ENCODE measurements around the gene CLTB. TPM values are rescaled to one million over a fixed set of nuclear protein-coding genes. Genes with fewer than 3 reads are reported as not detected.

The CLTB gene
- total and polyA plus RNA-seq, 10 of the 15 experiments (the other 5 are each of a cell fraction or from before 2014, with no cell fraction given), result 1.6 to 52.8 (median 36.9) TPM

DNA sequence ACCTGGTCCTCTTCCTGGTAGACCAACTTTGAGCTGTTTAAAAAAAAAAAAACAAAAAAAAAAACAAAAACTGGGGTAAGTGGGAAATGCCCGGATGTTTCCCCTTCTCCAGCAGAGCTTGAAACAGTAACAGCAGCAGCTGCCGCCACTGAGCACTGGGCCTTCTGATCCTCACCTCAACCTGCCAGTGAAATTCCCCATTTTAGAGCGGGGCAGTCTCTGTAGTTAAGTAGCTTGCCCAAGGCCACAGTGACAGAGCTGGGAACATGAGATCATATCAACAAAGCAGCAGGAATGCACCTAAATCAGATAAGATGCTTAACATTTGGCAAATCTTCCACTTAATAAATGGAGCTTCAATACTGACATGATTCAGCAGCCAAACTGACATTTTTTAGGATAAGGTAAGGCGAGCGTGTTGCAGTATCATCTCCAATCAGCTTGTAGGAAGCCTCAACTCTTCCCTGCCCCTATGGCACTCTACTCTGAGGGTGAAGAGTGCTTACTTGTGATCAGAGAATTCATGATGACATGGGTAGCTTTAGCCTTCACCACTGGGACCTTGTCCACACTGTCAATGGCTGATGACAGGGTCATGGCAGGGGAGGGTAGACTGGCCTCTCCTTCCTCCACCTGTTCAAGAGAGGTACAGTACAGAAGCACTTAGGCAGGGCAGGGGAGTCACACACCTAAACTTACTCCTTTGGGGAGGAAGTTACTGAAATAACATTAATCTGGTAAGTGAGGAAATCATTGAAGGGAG, 64.0 kb downstream of the CLTB start (continued):
- TF ChIP-seq CBFB (IDR thresholded peaks at IDR 0.05; ENCODE audit: low read depth), result no peak

GRCh38 chr5:176350416-176350815, 65.9 kb downstream of the CLTB start:
- no TSS peak for BruUV-seq (replicated peaks)
- RAD21 ChIA-PET (ENCODE audit: unreplicated experiment), result interaction anchor here (3.9 kb wide), 1 partner anchor 11 kb away, joined by 29 read pairs; the partner anchor contains the start of gene KIAA1191
- Histone ChIP-seq H3K79me2 (ENCODE audit: control insufficient read depth, insufficient read depth, low read length) (peaks cover 3% of the 10 kb centered on the region), H3K4me2 (ENCODE audit: control insufficient read depth, insufficient read depth) (no peak overlapping the region), H2AFZ (ENCODE audit: control insufficient read depth, low read depth, low read length) (no peak overlapping the region), H4K20me1 (ENCODE audit: control insufficient read depth, insufficient read depth) (no peaks in the 10 kb centered on the region; the same call in 1 of the 2 replicates), H3K4me1 (ENCODE audit: control insufficient read depth, insufficient read depth, low read length) (peaks cover 4% of the 10 kb centered on the region), H3K36me3 (ENCODE audit: control insufficient read depth in 2 of 2, insufficient read depth in 2 of 2, low read length in 1 of 2) (peaks cover 17 to 20% of the 10 kb centered on the region in 2 experiments), H3K27ac (ENCODE audit: control insufficient read depth, insufficient read depth) (no peak overlapping the region), H3K27me3 (replicated peaks in 1 of 2; ENCODE audit: control insufficient read depth in 2 of 2, insufficient read depth in 2 of 2, low read length in 1 of 2) (no peaks in the 10 kb centered on the region), H3K9me3 (replicated peaks; ENCODE audit: control insufficient read depth, insufficient read depth, low read length) (no peaks in the 10 kb centered on the region), H3K9ac (ENCODE audit: control insufficient read depth, insufficient read depth, low read length) (no peak overlapping the region), H3K4me3 (no peak overlapping the region)
- ATAC-seq, result no peak
- POLR2A ChIA-PET, result interaction anchor here (0.6 to 4.0 kb wide), 2 partner anchors 11 to 39 kb away, joined by 3 to 41 read pairs; partner anchors contain the start of gene KIAA1191
- intact Hi-C loops (cut with micrococcal nuclease; ENCODE audit: unreplicated experiment) (no loop called here), in situ Hi-C loops (cut with MboI) (no loop called here)
- no peak for DNase-seq (ENCODE audit: low read depth, low spot score)
- 98% methylated on average over 8 of the region's 8 CpGs for WGBS (ENCODE audit: insufficient coverage, insufficient replicate concordance, low lambda C conversion rate, missing lambda C conversion rate)
- CTCF ChIA-PET, result no interaction called here
- SMC1A ChIA-PET (ENCODE audit: uncharacterized antibody, unreplicated experiment), result interaction anchor here (0.7 to 4.3 kb wide), 3 partner anchors 9 to 11 kb away, joined by 3 to 36 read pairs (median 3); partner anchors contain the start of gene KIAA1191
- no peak for FAIRE-seq
- no peak for TF ChIP-seq BCL11A (IDR thresholded peaks at IDR 0.05; ENCODE audit: low read depth, low read length)
- TF ChIP-seq NR2C2 (IDR thresholded peaks at IDR 0.05; ENCODE audit: borderline replicate concordance, control insufficient read depth, insufficient read length, low read depth), result no peak
- TF ChIP-seq ZBTB11 (CRISPR knock-in tag; IDR thresholded peaks at IDR 0.05), result no peak
- no peak for TF ChIP-seq ZBTB33 (IDR thresholded peaks at IDR 0.05)
- TF ChIP-seq, protein P1, sequence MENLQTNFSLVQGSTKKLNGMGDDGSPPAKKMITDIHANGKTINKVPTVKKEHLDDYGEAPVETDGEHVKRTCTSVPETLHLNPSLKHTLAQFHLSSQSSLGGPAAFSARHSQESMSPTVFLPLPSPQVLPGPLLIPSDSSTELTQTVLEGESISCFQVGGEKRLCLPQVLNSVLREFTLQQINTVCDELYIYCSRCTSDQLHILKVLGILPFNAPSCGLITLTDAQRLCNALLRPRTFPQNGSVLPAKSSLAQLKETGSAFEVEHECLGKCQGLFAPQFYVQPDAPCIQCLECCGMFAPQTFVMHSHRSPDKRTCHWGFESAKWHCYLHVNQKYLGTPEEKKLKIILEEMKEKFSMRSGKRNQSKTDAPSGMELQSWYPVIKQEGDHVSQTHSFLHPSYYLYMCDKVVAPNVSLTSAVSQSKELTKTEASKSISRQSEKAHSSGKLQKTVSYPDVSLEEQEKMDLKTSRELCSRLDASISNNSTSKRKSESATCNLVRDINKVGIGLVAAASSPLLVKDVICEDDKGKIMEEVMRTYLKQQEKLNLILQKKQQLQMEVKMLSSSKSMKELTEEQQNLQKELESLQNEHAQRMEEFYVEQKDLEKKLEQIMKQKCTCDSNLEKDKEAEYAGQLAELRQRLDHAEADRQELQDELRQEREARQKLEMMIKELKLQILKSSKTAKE (IDR thresholded peaks at IDR 0.05; ENCODE audit: low read depth, poor library complexity, severe bottlenecking), result no peak
- TF ChIP-seq SREBF1 (IDR thresholded peaks at IDR 0.05; ENCODE audit: low read length), result no peak
- TF ChIP-seq USF2 (IDR thresholded peaks at IDR 0.05; ENCODE audit: borderline replicate concordance, low read depth, low read length), result no peak
- no peak for TF ChIP-seq KDM1A (IDR thresholded peaks at IDR 0.05; ENCODE audit: borderline replicate concordance)
- no peak for TF ChIP-seq ATF3 (IDR thresholded peaks at IDR 0.05; ENCODE audit: borderline replicate concordance, extremely low read depth, low read depth, low read length)
- no peak for TF ChIP-seq MYC (IDR thresholded peaks at IDR 0.05; ENCODE audit: insufficient read depth, insufficient read length, insufficient replicate concordance, low read length, severe bottlenecking)

All from GM12878 (cell line).